GM21528 (cell line): ENCODE data around the gene USP16.
"Not testable (repeated sequence)": the region's sequence is repeated elsewhere in the genome, so short reads cannot be mapped to it uniquely, and the experiment has no call there.

ENCODE experiments used
- ATAC-seq: cut with Tn5 transposase; IDR thresholded peaks from one replicate; pipeline ENCODE4 v1.9.1; 2021; ENCODE audit warnings: mild to moderate bottlenecking, moderate library complexity; ENCODE audit not compliant: unreplicated experiment, low FRiP score

USP16 gene

GRCh38 chr21:29030909-29031308 is 6.4 kb downstream of the USP16 start:
- ATAC-seq, result no peak

DNA sequence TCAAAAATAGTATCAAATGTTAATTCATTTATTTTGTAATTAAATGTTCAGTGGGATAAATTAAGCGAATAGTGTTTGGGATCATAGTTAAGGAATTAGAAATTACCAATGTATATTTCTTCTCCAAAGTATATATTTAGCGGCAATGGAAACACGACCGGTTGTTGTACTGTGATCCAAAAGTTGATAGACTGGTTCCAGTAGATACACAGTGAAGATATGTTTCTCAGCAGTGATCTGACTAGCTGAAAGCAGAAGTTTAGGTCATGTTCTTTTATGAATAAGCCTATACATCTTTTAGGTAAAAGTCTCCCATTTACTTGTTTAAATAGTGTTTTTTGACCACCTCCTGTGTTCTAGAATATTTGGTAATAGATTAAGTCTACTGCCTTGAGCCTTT is 8.8 kb downstream of the USP16 start:
- ATAC-seq, result no peak

DNA sequence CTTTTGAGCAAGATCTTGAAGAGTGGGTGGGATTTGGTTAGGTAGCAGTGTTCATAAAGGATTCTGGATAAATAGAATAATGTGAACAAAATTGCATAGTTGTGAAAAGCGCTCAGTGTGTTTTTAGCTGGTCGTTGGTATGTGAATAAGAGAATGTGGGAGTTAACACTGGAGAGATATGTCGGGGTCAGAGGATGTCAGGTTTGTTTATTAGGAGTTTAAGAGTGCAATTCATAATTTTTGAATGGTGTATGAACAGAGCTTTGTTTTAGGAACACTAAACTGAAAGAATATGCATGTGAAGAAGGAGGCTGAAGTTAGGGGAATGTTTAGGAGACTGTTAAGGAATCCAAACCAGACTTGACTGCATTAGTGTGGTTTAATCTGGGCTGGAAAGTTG is 9.4 kb downstream of the USP16 start:
- ATAC-seq, result no peak

- no peak for ATAC-seq
Measured at GRCh38 chr21:29034678-29035077, 10.2 kb downstream of the USP16 start.

DNA sequence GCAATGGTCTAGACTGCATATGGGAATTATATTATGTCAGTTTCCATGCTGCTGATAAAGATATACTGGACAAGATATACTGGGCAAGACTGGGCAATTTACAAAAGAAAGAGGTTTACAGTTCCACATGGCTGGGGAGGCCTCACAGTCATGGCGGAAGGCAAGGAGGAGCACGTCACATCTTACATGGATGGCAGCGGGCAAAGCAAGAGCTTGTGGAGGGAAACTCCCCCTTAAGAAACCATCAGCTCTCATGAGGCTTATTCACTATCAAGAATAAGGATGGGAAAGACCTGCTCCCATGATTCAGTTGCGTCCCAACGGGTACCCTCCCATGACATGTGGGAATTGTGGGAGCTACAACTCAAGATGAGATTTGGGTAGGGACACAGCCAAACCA is 27.8 kb downstream of the USP16 start:
- ATAC-seq, result no peak

DNA sequence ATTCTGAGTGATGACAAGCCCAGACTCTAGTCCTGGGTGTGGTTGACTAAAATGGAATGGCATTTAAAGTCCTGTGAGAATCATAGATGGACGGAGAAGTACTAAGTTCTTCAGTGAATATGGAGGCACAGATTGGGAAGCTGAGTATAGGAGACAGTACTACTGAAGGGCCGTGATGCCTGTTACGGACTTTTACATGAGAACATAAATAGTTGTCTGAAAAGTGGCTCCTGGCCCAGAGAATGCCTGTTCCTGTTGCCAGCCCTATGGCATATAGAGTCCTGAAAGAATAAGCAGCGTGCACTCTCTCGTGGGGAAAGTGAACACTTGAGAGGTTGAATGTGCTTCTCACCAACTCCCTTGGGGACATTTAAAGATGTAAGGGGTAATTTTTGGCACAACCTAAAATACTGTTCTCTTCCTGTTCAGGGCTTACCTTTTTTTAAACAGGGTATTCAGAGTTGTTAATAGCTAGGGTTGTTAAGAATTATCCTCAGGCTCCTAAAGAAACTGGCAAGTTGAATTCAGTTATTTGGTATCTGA is 28.6 kb downstream of the USP16 start:
- ATAC-seq, result no peak

- ATAC-seq, result no peak
Measured at GRCh38 chr21:29053656-29054055, 29.2 kb downstream of the USP16 start.

- no peak for ATAC-seq
Measured at GRCh38 chr21:29055080-29055479, 30.6 kb downstream of the USP16 start.

DNA sequence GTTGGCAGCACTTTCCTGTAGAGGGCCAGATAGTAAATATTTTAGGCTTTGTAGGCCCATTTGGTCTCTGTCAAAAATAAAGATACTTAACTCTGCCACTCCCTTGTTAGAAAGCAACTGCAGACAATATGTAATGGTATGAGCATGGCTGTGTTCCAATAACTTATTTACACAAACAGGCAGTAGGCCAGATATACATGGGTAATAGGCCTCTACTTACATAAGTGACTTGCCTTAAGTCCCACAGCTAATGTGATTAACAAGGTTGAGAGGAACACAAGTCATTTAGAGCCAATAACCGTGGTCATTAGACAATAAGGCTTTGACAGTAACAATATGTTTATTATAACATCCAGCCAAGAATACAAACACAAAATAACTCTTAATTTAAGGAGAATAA is 31.5 kb downstream of the USP16 start:
- no peak for ATAC-seq

DNA sequence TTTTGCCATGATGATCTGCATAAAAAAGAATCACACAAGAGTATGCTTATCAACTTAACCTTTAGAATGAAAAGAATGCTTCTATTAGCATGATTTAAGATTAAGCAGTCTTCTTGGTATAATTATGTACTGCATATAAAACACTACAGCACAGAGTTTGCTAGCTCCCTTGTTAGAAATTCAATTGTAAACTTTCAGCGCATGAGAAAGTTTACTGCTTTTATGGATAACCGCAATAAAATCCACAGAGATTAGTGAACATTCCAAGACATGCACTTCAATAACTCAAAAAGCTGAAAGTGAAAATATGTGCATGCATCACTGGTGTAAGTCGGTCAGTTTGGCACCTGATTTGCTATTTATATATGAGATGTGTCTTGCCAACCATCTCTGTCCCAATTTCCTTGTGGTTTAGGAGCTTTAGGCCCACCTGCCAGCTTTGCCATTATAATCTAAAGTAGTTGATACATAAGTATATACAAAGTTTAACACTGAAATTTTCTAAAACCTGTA is 32.1 kb downstream of the USP16 start:
- ATAC-seq, result no peak

DNA sequence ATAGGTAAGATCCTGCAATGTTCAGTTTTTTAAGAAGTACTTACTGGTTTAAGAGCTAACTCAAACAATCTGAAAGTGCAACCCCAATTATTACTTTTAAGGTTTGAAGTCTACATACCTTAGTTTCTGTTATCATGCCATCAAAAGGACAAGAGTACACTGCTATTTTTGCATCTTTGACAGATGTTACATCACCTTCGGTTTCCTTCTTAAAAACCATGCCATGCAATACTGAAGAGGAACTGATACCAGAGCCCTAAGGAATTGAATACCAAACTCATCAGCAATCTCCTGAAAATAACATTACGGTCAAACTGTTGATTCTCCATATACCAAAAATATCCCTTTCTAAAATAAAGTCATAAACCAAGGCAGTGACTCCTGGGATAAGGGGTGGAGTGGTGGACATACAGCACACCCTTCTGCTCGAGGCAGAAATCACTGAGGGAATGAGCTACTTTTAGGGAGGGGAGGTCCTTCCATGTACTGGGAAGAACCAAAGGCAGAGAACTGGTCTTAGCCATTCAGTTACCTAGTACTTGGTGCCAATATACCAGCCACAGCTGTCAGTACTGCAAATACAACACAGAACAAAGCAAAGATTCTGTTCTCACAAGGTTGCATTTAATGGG is 40.5 kb downstream of the USP16 start:
- ATAC-seq, result peak; percentile 97

GRCh38 chr21:29072873-29073221 is 48.4 kb downstream of the USP16 start:
- peak; percentile 2 for ATAC-seq

DNA sequence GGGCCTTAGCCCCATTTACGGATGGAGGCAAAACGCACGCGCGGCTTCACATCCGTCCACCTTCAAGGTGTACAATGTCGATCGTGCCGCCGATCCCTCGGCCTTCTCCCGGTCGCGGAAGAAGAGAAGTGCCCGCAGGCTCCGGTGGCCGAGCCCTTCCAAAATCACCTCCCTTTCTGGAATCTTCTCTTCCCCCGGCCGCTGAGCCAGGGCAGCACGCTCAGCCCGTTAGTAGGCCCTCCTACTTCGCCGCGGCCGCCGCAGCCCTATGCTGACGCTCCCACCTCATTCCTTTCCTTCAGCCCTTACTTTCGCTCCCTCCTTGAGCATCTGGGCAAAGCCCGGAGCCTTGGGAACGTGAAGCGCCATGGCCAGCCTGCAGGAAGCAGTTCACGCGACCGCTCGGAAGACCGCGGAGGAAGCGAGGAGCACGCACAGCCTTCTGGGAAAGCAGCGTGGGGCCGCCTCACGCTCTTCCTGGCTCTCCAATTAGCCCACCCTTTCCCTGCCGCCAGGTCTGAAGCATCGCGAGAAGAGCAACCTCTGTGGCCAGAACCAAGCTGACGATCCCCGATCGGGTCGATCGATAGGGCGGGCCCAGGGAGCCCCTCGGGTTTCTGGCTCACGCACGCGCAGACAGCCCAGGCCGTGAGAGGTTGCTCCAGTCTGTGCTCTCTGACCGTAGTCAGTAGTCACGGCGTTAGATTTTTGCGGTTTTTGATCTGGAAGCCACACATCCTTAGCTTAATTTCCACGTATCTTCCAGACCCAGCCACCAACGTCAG is 48.9 kb downstream of the USP16 start, which contains the start of gene CCT8:
TSS of gene CCT8 (minus strand) at position 427 of the 785 bp plus-strand sequence. CDS start at position 369, 58 bp downstream.
- ATAC-seq, result peak; percentile 89

- peak; percentile 31 for ATAC-seq
Measured at GRCh38 chr21:29074007-29074376, 49.5 kb downstream of the USP16 start.

- no peak for ATAC-seq
Measured at GRCh38 chr21:29074783-29075182, 50.3 kb downstream of the USP16 start.

DNA sequence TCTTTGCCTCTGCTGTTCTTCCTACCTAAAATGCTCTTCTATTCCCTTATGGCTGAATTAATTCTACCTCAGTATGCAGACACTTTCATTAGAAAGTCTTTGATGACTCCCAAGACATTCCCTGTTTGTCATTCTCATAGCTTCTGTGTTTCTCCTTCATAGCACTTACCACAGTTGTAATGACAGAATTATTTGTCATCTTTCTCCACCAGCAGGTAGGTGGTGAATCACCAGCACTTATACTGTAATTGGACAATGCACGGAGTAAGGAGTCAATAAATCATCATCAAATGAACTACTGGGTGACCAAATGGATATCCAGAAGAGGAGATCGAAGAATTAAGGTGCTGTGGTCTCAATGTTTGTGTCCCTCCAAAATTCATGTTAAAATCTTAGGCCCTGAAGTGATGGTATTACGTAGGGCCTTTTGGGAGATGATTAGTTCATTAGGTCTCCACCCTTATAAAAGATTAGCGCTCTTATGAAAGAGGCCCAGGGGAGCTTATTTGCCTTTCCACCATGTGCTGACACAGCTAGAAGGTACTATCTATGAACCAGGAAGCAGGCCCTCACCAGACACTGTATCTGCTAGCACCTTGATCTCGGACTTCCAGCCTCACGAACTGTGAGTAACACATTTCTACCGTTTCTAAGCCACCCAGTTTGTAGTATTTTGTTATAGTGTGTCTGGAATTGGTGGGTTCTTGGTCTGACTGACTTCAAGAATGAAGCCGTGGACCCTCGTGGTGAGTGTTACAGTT is 51.4 kb downstream of the USP16 start:
- no peak for ATAC-seq

DNA sequence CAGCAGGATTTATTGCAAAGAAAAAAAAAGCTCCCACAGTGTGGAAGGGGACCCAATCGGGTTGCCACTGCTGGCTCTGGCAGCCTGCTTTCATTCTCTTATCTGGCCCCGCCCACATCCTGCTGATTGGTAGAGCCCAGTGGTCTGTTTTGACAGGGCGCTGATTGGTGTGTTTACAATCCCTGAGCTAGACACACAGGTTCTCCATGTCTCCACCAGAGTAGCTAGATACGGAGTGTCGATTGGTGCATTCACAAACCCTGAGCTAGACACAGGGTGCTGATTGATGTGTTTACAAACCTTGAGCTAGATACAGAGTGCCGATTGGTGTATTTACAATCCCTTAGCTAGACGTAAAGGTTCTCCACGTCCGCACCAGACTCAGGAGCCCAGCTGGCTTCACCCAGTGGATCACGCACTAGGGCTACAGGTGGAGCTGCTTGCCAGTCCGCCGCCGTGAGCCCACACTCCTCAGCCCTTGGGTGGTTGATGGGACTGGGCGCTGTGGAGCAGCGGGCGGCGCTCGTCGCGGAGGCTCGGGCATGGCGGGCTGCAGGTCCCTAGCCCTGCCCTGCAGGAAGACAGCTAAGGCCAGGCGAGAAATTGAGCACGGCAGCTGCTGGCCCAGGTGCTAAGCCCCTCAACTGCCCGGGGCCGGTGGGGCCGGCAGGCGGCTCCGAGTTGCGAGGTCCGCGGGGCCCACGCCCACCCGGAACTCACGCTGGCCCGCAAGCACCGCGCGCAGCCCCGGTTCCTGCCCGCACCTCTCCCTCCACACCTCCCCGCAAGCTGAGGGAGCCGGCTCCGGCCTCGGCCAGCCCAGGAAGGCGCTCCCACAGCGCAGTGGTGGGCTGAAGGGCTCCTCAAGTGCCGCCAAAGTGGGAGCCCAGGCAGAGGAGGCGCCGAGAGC is 52.5 kb downstream of the USP16 start:
- ATAC-seq, result not testable (repeated sequence)

GRCh38 chr21:29077651-29078090 is 53.2 kb downstream of the USP16 start:
- ATAC-seq, result no peak

- ATAC-seq, result peak; percentile 48
Measured at GRCh38 chr21:29078869-29079767, 54.6 kb downstream of the USP16 start.
